GM13977 (cell line): Measurements from ENCODE around the gene C11orf91.

Experiments used
- DNase-seq: peaks from one replicate; pipeline ENCODE4 v3.0.0; 2012; ENCODE audit warnings: low spot score
- CTCF ChIP-seq: IDR thresholded peaks from 2 replicates; pipeline ENCODE4 v1.5.1; 2012; ENCODE audit warnings: mild to moderate bottlenecking, control low read depth; ENCODE audit not compliant: insufficient read depth; ENCODE audit errors: extremely low read depth, missing control alignments
- in situ Hi-C: fragments of 300-500 bp; cut with MboI; formaldehyde crosslinking; loops from one replicate; pipeline ENCODE4 v1.12.0; 2022; ENCODE audit warnings: low sequenced_read_pairs, low pct_unique_long_range_greater_than_20kb, mixed read lengths, inconsistent platforms; ENCODE audit not compliant: unreplicated experiment

The C11orf91 gene

GRCh38 chr11:33736148-33736812 lies 35.7 kb upstream of the C11orf91 start, which contains the start of gene CD59:
TSS of gene CD59 (minus strand) at chr11:33736423. CDS start at chr11:33722445, 13,978 bp downstream.
- in situ Hi-C loops: no loop called here
- no peak for TF ChIP-seq CTCF
- peak; percentile 83 for DNase-seq

- peak; percentile 73 for DNase-seq
- in situ Hi-C loops: no loop called here
- peak; percentile 15 for TF ChIP-seq CTCF
These were observed 34.9 kb upstream of the C11orf91 start for GRCh38 chr11:33735271-33736147.

GRCh38 chr11:33734441-33735270 lies 34.0 kb upstream of the C11orf91 start:
- in situ Hi-C loops: no loop called here
- DNase-seq: no peak
- TF ChIP-seq CTCF: no peak

- no peak for TF ChIP-seq CTCF
- DNase-seq: no peak
- in situ Hi-C loops: no loop called here
These were observed 33.4 kb upstream of the C11orf91 start for GRCh38 chr11:33733980-33734379.

GRCh38 chr11:33731723-33732531 lies 31.3 kb upstream of the C11orf91 start:
- in situ Hi-C loops: no loop called here
- no peak for DNase-seq
- TF ChIP-seq CTCF: no peak
